Left lung (tissue), 10 donors: Measurements from ENCODE around the gene CLEC4G. TPM values are rescaled to one million over a fixed set of nuclear protein-coding genes. Genes with fewer than 3 reads are reported as not detected.
"Not testable (repeated sequence)": the region's sequence is repeated elsewhere in the genome, so short reads cannot be mapped to it uniquely, and the experiment has no call there.

Experiments used
- ATAC-seq: fragments of 200-7000 bp; cut with Tn5 transposase; one replicate; pipeline ENCODE4 v1.9.1; 2020; ENCODE audit warnings: moderate library complexity
- DNase-seq, 4 donors: peaks; one replicate each; pipeline ENCODE4 v3.0.0-alpha.2; 2013 to 2020
- H3K27ac ChIP-seq, 2 donors: fragments of 200-600 bp; sonication (generic) in 1 of 2; one replicate each; pipeline versions ENCODE4 v1.5.0 to v1.8.0; 2020 to 2021
- H3K27me3 ChIP-seq, 2 donors: fragments of 200-600 bp; sonication (generic) in 1 of 2; one replicate each; pipeline versions ENCODE4 v1.5.0 to v1.8.0; 2020 to 2021
- H3K36me3 ChIP-seq, 2 donors: fragments of 200-600 bp; sonication (generic) in 1 of 2; one replicate each; pipeline versions ENCODE4 v1.5.0 to v1.8.0; 2020 to 2021
- H3K4me1 ChIP-seq, 2 donors: fragments of 200-600 bp; one replicate each; pipeline ENCODE4 v1.8.0; 2021
- H3K4me3 ChIP-seq, 2 donors: fragments of 200-600 bp; sonication (generic) in 1 of 2; one replicate each; pipeline versions ENCODE4 v1.5.0 to v1.8.0; 2020 to 2021; ENCODE audit warnings: mild to moderate bottlenecking in 1 of 2
- H3K9me3 ChIP-seq, 2 donors: fragments of 200-600 bp; sonication (generic) in 1 of 2; one replicate each; pipeline versions ENCODE4 v1.5.0 to v1.8.0; 2020 to 2021
- CTCF ChIP-seq, 2 donors: fragments of 200-600 bp; sonication (generic) in 1 of 2; IDR thresholded peaks; one replicate each; pipeline versions ENCODE4 v1.5.0 to v1.8.0; 2021; ENCODE audit warnings: antibody characterized with exemption in 2 of 2
- intact Hi-C, 2 donors: fragments of 100-400 bp; cut with DNase I; formaldehyde crosslinking; loops; one replicate each; pipeline versions ENCODE4 v1.11.2 to v1.14.2; 2022
- polyA plus RNA-seq, 6 donors: library from polyadenylated mRNA; unstranded; fragments of 120-200 nt; gene quantifications; one replicate each; pipeline ENCODE4 v1.2.1, GENCODE V29; 2013; ENCODE audit not compliant: insufficient read length in 6 of 6
- total RNA-seq, 2 donors: library from RNA; stranded (reverse); fragmentation: NEBNext Ultra II Directional; extraction: Animal tissue kit (Norgen Biotek cat#: 25700); gene quantifications; one replicate each; pipeline ENCODE4 v1.2.1, GENCODE V29; 2021
- donor health status: DM: no; HTN: yes; CAD: no.
- donor health status: DM: no; HTN: no; CAD: no.

Gene CLEC4G
- total and polyA plus RNA-seq, 8 donors = 0.20 to 2.2 (median 0.33) TPM; not detected in 2

GRCh38 chr19:7766535-7766934, 34.6 kb upstream of the CLEC4G start:
- Histone ChIP-seq H3K4me3 (no peak overlapping the region), H3K36me3 (no peaks in the 10 kb centered on the region), H3K27ac (no peak overlapping the region), H3K27me3 (peaks cover 0 to 10% of the 10 kb centered on the region in 2 donors), H3K9me3 (no peaks in the 10 kb centered on the region), H3K4me1 (no peaks in the 10 kb centered on the region)
- ATAC-seq (no peak), DNase-seq (no peak)
- intact Hi-C loops = no loop called here
- TF ChIP-seq CTCF (IDR thresholded peaks at IDR 0.05) = no peak

- H3K9me3 ChIP-seq, H3K4me1 ChIP-seq, intact Hi-C loops, H3K27ac ChIP-seq, H3K36me3 ChIP-seq, ATAC-seq, H3K4me3 ChIP-seq, DNase-seq: not testable (repeated sequence)
- H3K27me3 ChIP-seq = peaks cover 0 to 10% of the 10 kb centered on the region in 2 donors
These were observed 33.1 kb upstream of the CLEC4G start for GRCh38 chr19:7765043-7765442.

GRCh38 chr19:7764157-7764556, 32.2 kb upstream of the CLEC4G start:
- H3K4me3 ChIP-seq, H3K36me3 ChIP-seq, H3K9me3 ChIP-seq, H3K4me1 ChIP-seq, intact Hi-C loops, DNase-seq, H3K27ac ChIP-seq, ATAC-seq: not testable (repeated sequence)
- peaks cover 0 to 10% of the 10 kb centered on the region in 2 donors for H3K27me3 ChIP-seq

GRCh38 chr19:7763696-7764095, 31.8 kb upstream of the CLEC4G start:
- H3K9me3 ChIP-seq = peaks cover 0 to 14% of the 10 kb centered on the region in 2 donors
- DNase-seq = no peak
- no peaks in the 10 kb centered on the region for H3K4me1 ChIP-seq
- intact Hi-C loops = no loop called here
- H3K4me3 ChIP-seq = no peak overlapping the region
- H3K36me3 ChIP-seq = no peaks in the 10 kb centered on the region
- TF ChIP-seq CTCF (IDR thresholded peaks at IDR 0.05) = no peak
- peaks cover 0 to 10% of the 10 kb centered on the region in 2 donors for H3K27me3 ChIP-seq
- H3K27ac ChIP-seq = no peak overlapping the region
- no peak for ATAC-seq

GRCh38 chr19:7762719-7763293, 30.9 kb upstream of the CLEC4G start, which contains the start of gene CLEC4M:
TSS of gene CLEC4M (plus strand) at chr19:7763243. CDS start at chr19:7763267, 24 bp downstream.
- Histone ChIP-seq H3K4me1 (no peaks in the 10 kb centered on the region), H3K4me3 (no peak within 1 kb of the TSS), H3K27me3 (peaks cover 0 to 7% of the 10 kb centered on the region in 2 donors), H3K27ac (no peak within 1 kb of the TSS), H3K9me3 (peaks cover 0 to 23% of the 10 kb centered on the region in 2 donors), H3K36me3 (no peaks in the 10 kb centered on the region)
- intact Hi-C loops = no loop called here
- DNase-seq = no peak
- no peak for TF ChIP-seq CTCF (IDR thresholded peaks at IDR 0.05)
- ATAC-seq = no peak

- H3K4me1 ChIP-seq = no peaks in the 10 kb centered on the region
- H3K9me3 ChIP-seq = peaks cover 0 to 46% of the 10 kb centered on the region in 2 donors
- DNase-seq (no peak), ATAC-seq (no peak)
- H3K4me3 ChIP-seq = no peak overlapping the region
- no peaks in the 10 kb centered on the region for H3K27me3 ChIP-seq
- TF ChIP-seq CTCF (IDR thresholded peaks at IDR 0.05) = no peak
- no peak overlapping the region for H3K27ac ChIP-seq
- no peaks in the 10 kb centered on the region for H3K36me3 ChIP-seq
- intact Hi-C loops = no loop called here
These were observed 27.2 kb upstream of the CLEC4G start for GRCh38 chr19:7759156-7759555.
